Neural cell (in vitro differentiated cells): ENCODE measurements around the gene ASB4. TPM values are rescaled to one million over a fixed set of nuclear protein-coding genes. Genes with fewer than 3 reads are reported as not detected.

Experiments used
- H2AFZ ChIP-seq: fragments of 200-600, 300-800 bp; sonication (generic), shearing (Covaris generic); 2 replicates; pipeline ENCODE4 v1.6.0; 2014; ENCODE audit warnings: low read depth, mild to moderate bottlenecking, antibody characterized with exemption, low read length, moderate library complexity
- H3F3A ChIP-seq: fragments of 200-600 bp; shearing (Covaris generic); 2 replicates; pipeline ENCODE4 v1.6.1; 2016; ENCODE audit warnings: mild to moderate bottlenecking, moderate library complexity, mixed read lengths, antibody characterized with exemption, low read length; ENCODE audit not compliant: insufficient read depth, poor library complexity, severe bottlenecking
- H3K27ac ChIP-seq: fragments of 200-600, 300-800 bp; sonication (generic), shearing (Covaris generic); 2 replicates; pipeline ENCODE4 v1.5.1; 2014; ENCODE audit warnings: mild to moderate bottlenecking, low read length, moderate library complexity
- H3K27me3 ChIP-seq: fragments of 300-800, 200-600 bp; sonication (generic), shearing (Covaris generic); 2 replicates; pipeline ENCODE4 v1.6.0; 2014; ENCODE audit warnings: mild to moderate bottlenecking, low read depth, low read length, moderate library complexity; ENCODE audit not compliant: insufficient read depth
- H3K36me3 ChIP-seq: fragments of 300-800, 200-600 bp; sonication (generic), shearing (Covaris generic); 2 replicates; pipeline ENCODE4 v1.5.1; 2014; ENCODE audit warnings: mild to moderate bottlenecking, antibody characterized with exemption, low read length, moderate library complexity; ENCODE audit not compliant: insufficient read depth
- H3K4me2 ChIP-seq: fragments of 300-800, 200-600 bp; sonication (generic), shearing (Covaris generic); 2 replicates; pipeline ENCODE4 v1.6.0; 2014; ENCODE audit warnings: mild to moderate bottlenecking, low read length
- H3K4me3 ChIP-seq: fragments of 300-800, 200-600 bp; sonication (generic), shearing (Covaris generic); 2 replicates; pipeline ENCODE4 v1.5.1; 2014; ENCODE audit warnings: mild to moderate bottlenecking, low read length, moderate library complexity
- H3K79me2 ChIP-seq: fragments of 200-600 bp; shearing (Covaris generic); replicated peaks from 2 replicates; pipeline ENCODE4 v1.6.0; 2014; ENCODE audit warnings: mild to moderate bottlenecking, low read length, moderate library complexity; ENCODE audit not compliant: insufficient read depth
- H3K9ac ChIP-seq: fragments of 300-800, 200-600 bp; sonication (generic), shearing (Covaris generic); 2 replicates; pipeline ENCODE4 v1.6.1; 2016; ENCODE audit warnings: mild to moderate bottlenecking, low read length, mixed read lengths
- H3K9me2 ChIP-seq: fragments of 200-600 bp; shearing (Covaris generic); 2 replicates; pipeline ENCODE4 v1.6.1; 2016; ENCODE audit warnings: mild to moderate bottlenecking, low read length, mixed read lengths; ENCODE audit not compliant: insufficient read depth
- H3K9me3 ChIP-seq: fragments of 200-600, 300-800 bp; sonication (generic), shearing (Covaris generic); 2 replicates; pipeline ENCODE4 v1.6.1; 2016; ENCODE audit warnings: mild to moderate bottlenecking, mixed run types, low read length, moderate library complexity, mixed read lengths
- H4K20me1 ChIP-seq: fragments of 200-600 bp; shearing (Covaris generic); 2 replicates; pipeline ENCODE4 v1.6.1; 2016; ENCODE audit warnings: mild to moderate bottlenecking, mixed run types; ENCODE audit not compliant: insufficient read depth
- CTCF ChIP-seq: fragments of 450-650 bp; IDR thresholded peaks from 2 replicates; pipeline ENCODE4 v1.5.1; 2014; ENCODE audit warnings: antibody characterized with exemption, mild to moderate bottlenecking, moderate library complexity; ENCODE audit not compliant: poor library complexity, severe bottlenecking
- EP300 ChIP-seq: fragments of 450-650 bp; conservative IDR thresholded peaks from 2 replicates; pipeline ENCODE4 v1.6.1; 2014; ENCODE audit warnings: antibody characterized with exemption, mild to moderate bottlenecking, moderate library complexity; ENCODE audit not compliant: poor library complexity, severe bottlenecking
- EZH2 ChIP-seq: fragments of 200-600, 300-800 bp; shearing (Covaris generic), sonication (generic); IDR thresholded peaks from 2 replicates; pipeline ENCODE4 v1.6.1; 2014; ENCODE audit warnings: antibody characterized with exemption, low read length, borderline replicate concordance, mild to moderate bottlenecking; ENCODE audit not compliant: insufficient read depth, poor library complexity, severe bottlenecking
- MXI1 ChIP-seq: fragments of 450-650 bp; conservative IDR thresholded peaks from 2 replicates; pipeline ENCODE4 v1.6.1; 2014; ENCODE audit warnings: antibody characterized with exemption, mild to moderate bottlenecking; ENCODE audit not compliant: poor library complexity, severe bottlenecking
- POLR2AphosphoS5 ChIP-seq: IDR thresholded peaks from 2 replicates; pipeline ENCODE4 v1.6.1; 2012
- RAD21 ChIP-seq: fragments of 450-650 bp; conservative IDR thresholded peaks from 2 replicates; pipeline ENCODE4 v1.6.1; 2014; ENCODE audit warnings: antibody characterized with exemption, mild to moderate bottlenecking, moderate library complexity
- REST ChIP-seq: IDR thresholded peaks from 2 replicates; pipeline ENCODE4 v1.6.1; 2012; ENCODE audit warnings: borderline replicate concordance
- SMC3 ChIP-seq: fragments of 450-650 bp; conservative IDR thresholded peaks from 2 replicates; pipeline ENCODE4 v1.6.1; 2014; ENCODE audit warnings: antibody characterized with exemption, mild to moderate bottlenecking, moderate library complexity; ENCODE audit not compliant: poor library complexity
- TAF1 ChIP-seq: IDR thresholded peaks from 2 replicates; pipeline ENCODE4 v1.6.1; 2012; ENCODE audit warnings: low read depth
- polyA plus RNA-seq: library from polyadenylated mRNA; depleted of rRNA; stranded (reverse); fragments of >200 nt; gene quantifications from 2 replicates; pipeline ENCODE4 v1.2.3, GENCODE V29; 2014

Gene ASB4
- polyA plus RNA-seq, 1 donor from 2014 or later = 0.11 TPM

GRCh38 chr7:95545007-95545615 is 59.4 kb downstream of the ASB4 start:
- no peaks in the 10 kb centered on the region for H3K27me3 ChIP-seq
- H3K36me3 ChIP-seq = no peaks in the 10 kb centered on the region
- no peak overlapping the region for H3K4me2 ChIP-seq
- H4K20me1 ChIP-seq = no peaks in the 10 kb centered on the region
- H3K9me2 ChIP-seq = no peaks in the 10 kb centered on the region
- no peaks in the 10 kb centered on the region for H3F3A ChIP-seq
- no peak overlapping the region for H3K9ac ChIP-seq
- H3K9me3 ChIP-seq = no peaks in the 10 kb centered on the region
- no peak overlapping the region for H2AFZ ChIP-seq
- no peak overlapping the region for H3K27ac ChIP-seq
- no peak for TF ChIP-seq TAF1
- no peak for TF ChIP-seq EZH2
- TF ChIP-seq POLR2AphosphoS5 = no peak
- peak; percentile 43 for TF ChIP-seq CTCF
- H3K79me2 ChIP-seq = no peaks in the 10 kb centered on the region
- no peak overlapping the region for H3K4me3 ChIP-seq

GRCh38 chr7:95545673-95546072 is 59.9 kb downstream of the ASB4 start:
- Histone ChIP-seq H3K4me2 (no peak overlapping the region), H3F3A (no peaks in the 10 kb centered on the region), H3K27me3 (no peaks in the 10 kb centered on the region), H3K4me3 (no peak overlapping the region), H3K9ac (no peak overlapping the region), H3K9me2 (no peaks in the 10 kb centered on the region), H4K20me1 (no peaks in the 10 kb centered on the region), H3K9me3 (no peaks in the 10 kb centered on the region), H3K79me2 (no peaks in the 10 kb centered on the region), H3K36me3 (no peaks in the 10 kb centered on the region), H2AFZ (no peak overlapping the region), H3K27ac (no peak overlapping the region)
- TF ChIP-seq REST = no peak
- TF ChIP-seq POLR2AphosphoS5 = no peak
- TF ChIP-seq CTCF = no peak
- no peak for TF ChIP-seq SMC3
- no peak for TF ChIP-seq EZH2
- no peak for TF ChIP-seq TAF1
- TF ChIP-seq MXI1 = no peak
- no peak for TF ChIP-seq EP300
- no peak for TF ChIP-seq RAD21
